NCI-H226 (cell line): ENCODE results near the gene CAMK2G.
"Not testable (repeated sequence)": the region's sequence is repeated elsewhere in the genome, so short reads cannot be mapped to it uniquely, and the experiment has no call there.

Experiments
- DNase-seq: peaks from one replicate; pipeline ENCODE4 v3.0.0-alpha.2; 2015

The CAMK2G gene

GRCh38 chr10:73901261-73901660 lies 26.9 kb upstream of the CAMK2G start:
- DNase-seq, result no peak

DNA sequence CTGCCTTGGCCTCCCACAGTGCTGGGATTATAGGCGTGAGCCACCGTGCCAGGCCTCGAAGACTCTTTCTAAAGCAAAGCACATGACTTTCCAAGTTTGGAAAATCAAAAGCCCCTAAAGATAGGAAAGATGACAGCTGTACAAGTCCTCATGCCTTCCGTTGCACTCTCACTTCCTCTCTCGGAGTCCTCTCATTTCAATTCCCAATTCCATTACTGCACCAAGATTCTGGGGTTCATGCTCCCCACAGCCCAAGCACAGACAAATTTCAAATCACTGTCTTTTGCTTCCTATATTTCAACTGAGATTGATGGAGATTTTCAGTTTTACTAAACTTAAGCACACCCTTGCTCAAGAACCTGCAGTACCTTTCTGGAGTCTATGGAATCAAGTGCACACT lies 25.7 kb upstream of the CAMK2G start:
- no peak for DNase-seq

DNA sequence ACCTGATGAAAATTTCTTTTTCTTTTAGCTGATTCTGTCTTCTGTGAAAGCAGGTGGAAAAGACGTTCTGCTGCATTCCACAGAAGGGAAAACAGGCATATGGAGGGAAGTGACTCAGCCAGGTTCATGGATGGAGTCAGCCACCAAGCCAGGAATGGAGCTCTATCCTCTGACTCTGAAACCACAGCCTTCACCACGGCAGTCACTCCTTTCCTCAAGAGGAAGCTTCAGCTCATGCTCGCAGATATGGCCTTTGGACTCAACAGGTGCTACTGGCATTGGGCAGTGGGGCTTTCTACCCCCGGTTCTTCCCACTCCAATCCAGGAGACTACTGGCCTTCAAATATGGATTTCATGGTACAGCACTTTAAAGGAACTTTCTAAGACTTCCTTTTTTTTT lies 25.1 kb upstream of the CAMK2G start:
- DNase-seq, result peak; percentile 96

- DNase-seq, result peak; percentile 41
These were observed 24.5 kb upstream of the CAMK2G start for GRCh38 chr10:73898730-73899410.

DNA sequence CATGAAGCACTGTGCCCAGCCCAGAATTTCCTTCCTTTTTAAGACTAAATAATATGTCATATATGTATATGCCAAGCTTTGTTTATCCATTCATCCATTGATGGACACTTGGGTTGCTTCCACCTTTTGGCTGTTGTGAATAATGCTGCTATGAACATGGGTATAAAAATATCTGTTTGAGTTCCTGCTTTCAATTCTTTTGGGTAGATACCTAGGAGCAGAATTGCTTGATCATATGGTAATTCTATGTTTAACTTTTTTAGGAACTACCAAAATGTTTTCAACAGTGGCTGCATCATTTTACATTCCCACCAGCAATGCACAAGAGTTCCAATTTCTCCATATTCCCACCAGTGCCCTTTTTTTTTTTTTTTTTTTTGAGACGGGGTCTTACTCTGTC lies 23.3 kb upstream of the CAMK2G start:
- DNase-seq, result no peak

DNA sequence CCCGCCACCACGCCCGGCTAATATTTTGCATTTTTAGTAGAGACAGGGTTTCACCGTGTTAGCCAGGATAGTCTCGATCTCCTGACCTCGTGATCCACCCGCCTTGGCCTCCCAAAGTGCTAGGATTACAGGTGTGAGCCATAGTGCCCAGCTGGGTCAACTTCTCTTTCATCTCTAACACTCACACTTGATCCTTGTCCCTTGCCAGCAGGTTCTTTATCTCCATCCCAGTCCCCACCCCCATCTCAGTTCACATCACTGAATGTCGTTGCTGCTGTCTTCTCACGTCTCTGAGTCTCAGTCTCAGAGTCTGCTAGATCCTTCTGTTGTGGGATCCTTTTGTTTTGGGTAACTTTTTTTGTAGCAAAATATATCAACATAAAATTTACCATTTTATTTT lies 21.0 kb upstream of the CAMK2G start:
- DNase-seq, result not testable (repeated sequence)

DNA sequence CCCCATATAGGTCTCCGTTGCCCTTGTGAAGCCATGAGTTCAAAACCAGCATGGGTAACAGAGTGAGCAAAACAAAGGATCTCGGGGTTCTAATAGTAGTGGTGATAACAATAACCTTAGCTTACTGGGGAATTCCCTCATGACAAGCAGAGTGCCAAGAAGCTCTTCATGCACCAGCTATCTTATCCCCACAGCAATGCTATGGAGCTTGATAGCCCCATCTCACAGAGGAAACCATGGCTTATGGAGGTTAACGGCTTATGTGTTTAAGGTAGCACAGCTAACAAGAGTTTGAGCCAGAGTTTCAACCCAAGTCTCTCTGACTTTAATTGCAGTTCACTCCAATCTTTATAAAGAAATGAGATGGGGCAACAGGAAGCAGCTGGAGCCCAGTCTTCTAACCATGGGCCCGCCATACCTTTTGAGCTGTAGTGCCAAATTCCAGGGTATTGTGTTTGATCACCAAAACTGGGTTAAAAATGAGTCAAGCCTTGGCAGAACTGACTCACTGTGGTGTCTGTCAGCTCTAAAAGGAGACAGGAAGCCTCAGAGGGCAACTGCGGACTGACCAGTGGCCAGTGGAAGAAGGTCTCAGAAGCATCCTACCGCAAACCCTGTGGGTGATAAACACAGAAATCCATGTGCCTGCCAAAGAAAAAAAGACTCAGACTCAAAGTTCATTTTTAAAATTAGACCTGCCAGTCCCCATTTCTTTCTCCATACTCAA lies 20.1 kb upstream of the CAMK2G start:
- DNase-seq, result peak; percentile 90

DNA sequence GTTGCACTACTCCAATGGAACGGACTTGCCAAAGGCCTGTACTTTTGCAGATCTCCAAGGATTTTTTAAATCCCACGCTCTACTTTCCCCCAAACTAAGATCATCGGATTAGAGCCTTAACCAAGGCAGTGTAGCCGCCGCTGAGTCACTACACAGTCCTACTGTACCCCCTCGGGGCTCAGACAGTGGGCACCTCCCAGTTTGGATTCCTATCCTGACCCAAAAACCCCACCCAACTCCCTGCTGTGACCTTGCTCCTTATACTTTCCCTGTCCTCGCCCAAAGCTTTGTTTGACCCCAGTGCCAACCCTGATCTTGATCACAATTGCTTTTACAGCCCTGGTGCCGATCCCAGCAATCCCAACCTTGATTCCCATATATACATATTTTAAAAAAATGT lies 19.1 kb upstream of the CAMK2G start:
- DNase-seq, result no peak

DNA sequence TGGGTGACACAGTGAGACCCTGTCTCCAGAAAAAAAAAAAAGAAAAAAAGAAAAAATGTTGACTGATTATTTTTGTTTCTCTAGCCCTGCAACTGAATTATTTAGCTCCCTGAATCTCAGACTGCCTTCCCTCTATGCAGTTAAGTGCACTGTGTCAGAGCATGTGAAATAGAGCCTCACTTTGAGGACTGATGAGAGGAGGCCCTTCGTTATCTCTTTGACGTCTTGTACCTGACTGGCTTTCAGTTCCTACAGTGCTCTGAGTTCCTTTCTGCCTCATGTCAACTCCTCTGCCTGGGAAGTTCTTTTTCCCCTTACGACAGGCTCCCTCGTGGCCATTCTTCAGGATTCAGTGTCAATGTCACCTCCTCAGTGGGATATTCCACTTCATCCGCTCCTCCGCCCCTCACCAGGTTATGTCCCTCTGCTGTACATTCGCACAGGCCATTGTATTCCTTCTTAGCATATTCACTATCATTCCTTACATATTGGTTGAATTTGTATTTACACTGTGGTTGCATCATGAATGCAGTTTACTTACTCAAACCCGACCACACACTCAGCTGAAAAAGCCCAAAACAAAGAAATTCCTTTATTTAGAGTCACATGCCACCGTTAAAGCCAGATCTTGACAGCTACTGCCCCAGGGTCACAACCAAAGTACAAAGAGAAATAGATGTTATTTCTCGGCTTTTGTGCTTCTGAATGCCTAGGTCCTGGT lies 18.1 kb upstream of the CAMK2G start:
- DNase-seq, result no peak

- no peak for DNase-seq
These were observed 17.2 kb upstream of the CAMK2G start for GRCh38 chr10:73891540-73891939.

- not testable (repeated sequence) for DNase-seq
These were observed 16.5 kb upstream of the CAMK2G start for GRCh38 chr10:73890830-73891229.

DNA sequence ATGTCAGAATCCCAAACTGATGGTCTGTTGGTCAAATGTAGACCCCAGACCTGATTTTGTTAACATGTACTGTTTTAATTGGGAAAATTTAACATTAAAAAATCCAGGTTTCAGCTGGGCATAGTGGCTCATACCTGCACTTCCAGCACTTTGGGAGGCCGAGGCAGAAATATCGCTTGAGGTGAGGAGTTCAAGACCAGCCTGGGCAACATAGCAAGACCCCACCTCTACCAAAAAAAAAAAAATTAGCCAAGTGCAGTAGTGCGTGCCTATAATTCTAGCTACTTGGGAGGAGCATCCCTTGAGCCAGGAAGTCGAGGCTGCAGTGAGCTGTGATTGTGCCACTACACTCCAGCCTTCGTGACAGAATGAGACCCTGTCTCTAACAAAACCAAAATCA lies 15.9 kb upstream of the CAMK2G start:
- DNase-seq, result no peak

GRCh38 chr10:73889416-73889815 lies 15.1 kb upstream of the CAMK2G start:
- DNase-seq, result not testable (repeated sequence)

DNA sequence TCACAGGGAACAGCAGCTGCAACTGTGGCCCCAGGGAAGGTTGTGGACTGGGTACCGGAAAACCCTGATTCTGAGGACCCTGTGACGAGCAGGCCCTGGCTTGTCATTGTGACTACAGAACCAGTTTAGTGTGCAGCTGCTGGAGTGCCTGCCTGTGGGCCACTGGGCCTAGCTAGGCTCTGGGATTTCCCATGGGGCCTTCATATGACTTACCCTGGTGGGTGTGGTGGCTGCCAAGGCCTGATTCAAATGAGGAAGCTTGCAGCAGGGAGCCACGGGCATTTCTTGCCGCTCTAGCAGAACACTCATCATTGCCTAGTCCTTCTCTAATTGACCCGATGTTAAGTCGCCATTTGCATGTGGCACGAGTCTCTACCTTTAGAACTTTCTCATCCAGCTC lies 14.7 kb upstream of the CAMK2G start:
- DNase-seq, result peak; percentile 76

DNA sequence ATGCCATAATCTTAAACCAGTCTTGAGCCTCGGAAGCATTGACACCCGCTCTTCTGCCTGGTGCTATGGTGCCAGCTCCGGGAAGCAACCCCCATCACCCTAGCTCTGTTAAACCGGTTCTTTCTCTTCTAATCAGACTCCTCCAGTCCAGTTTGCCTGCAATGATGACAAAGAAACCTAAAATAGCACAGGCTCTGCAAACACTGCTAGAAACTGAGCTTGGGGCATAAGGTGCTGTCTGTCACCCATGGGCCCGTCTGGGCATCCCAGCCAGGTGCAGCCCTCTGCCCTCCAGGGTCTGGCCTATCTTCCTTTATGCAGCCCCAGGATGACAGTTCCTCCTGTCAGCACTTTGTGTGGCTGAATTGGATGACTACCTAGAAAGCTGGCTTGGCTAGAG lies 14.2 kb upstream of the CAMK2G start:
- DNase-seq, result no peak

GRCh38 chr10:73887294-73888039 lies 13.1 kb upstream of the CAMK2G start:
- DNase-seq, result peak; percentile 94

- DNase-seq, result no peak
These were observed 12.4 kb upstream of the CAMK2G start for GRCh38 chr10:73886661-73887293.

- peak; percentile 65 for DNase-seq
These were observed 11.8 kb upstream of the CAMK2G start for GRCh38 chr10:73886085-73886529.

GRCh38 chr10:73884017-73884416 lies 9.7 kb upstream of the CAMK2G start:
- no peak for DNase-seq

DNA sequence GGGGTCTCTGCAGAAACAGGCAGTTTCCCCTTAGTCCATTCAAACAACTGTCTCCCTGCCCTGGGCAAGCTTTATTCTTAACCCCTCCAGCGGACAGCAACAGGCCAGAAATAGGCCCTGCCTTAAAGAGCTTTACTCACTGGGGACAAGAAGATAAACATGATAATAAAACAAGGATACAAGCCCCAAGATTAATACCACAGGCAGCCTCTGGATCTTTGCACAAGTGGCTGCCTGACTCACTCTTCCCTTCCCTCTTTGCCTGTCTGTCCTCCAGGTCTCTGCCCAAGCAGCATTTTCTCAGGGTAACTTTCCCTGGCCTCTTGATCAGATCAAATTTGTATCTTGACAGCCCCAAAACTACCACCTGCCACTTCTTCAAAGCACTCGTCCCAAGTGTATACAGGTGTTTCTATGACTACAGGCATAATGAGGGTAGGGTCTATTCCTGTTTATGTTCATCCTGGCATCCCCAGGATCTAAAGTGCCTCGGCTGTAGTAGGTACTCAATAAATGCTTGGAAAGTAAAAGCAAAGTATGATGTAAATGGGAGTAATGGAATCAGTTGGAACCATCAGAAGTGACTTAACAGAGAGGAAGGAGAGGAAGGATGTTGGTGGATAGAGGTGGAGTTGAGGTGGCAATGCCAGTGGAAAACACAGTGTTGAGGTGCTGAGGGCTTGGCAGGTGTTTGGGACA lies 7.0 kb upstream of the CAMK2G start:
- DNase-seq, result no peak

GRCh38 chr10:73879296-73880173 lies 5.2 kb upstream of the CAMK2G start:
- peak; percentile 26 for DNase-seq
